OCI-LY1 (cell line): Measurements from ENCODE around the gene SPP1.

Source experiments
- H2AFZ ChIP-seq: fragments of 200-600 bp; sonication (generic), shearing (Covaris generic); 2 replicates; pipeline ENCODE4 v1.6.0; 2014; ENCODE audit warnings: antibody characterized with exemption, mild to moderate bottlenecking, low read length
- H3F3A ChIP-seq: fragments of 200-600 bp; sonication (generic), shearing (Covaris generic); 2 replicates; pipeline ENCODE4 v1.6.0; 2014; ENCODE audit warnings: mild to moderate bottlenecking, antibody characterized with exemption, low read length, moderate library complexity; ENCODE audit not compliant: insufficient read depth
- H3K27ac ChIP-seq: fragments of 200-600 bp; sonication (generic); 2 replicates; pipeline ENCODE4 v1.5.1; 2014; ENCODE audit warnings: low read length, mixed run types, mild to moderate bottlenecking, low read depth; ENCODE audit not compliant: poor library complexity, severe bottlenecking
- H3K27me3 ChIP-seq: fragments of 200-600 bp; sonication (generic); 2 replicates; pipeline ENCODE4 v1.6.0; 2014; ENCODE audit warnings: antibody characterized with exemption, mild to moderate bottlenecking, low read length, moderate library complexity; ENCODE audit not compliant: insufficient read depth
- H3K36me3 ChIP-seq: fragments of 200-600 bp; sonication (generic); 2 replicates; pipeline ENCODE4 v1.6.1; 2014; ENCODE audit warnings: mild to moderate bottlenecking, antibody characterized with exemption, low read length, moderate library complexity, mixed read lengths; ENCODE audit not compliant: insufficient read depth
- H3K4me1 ChIP-seq: fragments of 200-600 bp; sonication (generic); 2 replicates; pipeline ENCODE4 v1.5.1; 2014; ENCODE audit warnings: mild to moderate bottlenecking, low read length, moderate library complexity; ENCODE audit not compliant: insufficient read depth, severe bottlenecking
- H3K4me2 ChIP-seq: fragments of 200-600 bp; sonication (generic), shearing (Covaris generic); 2 replicates; pipeline ENCODE4 v1.6.1; 2014; ENCODE audit warnings: low read length
- H3K4me3 ChIP-seq: fragments of 200-600 bp; sonication (generic); 2 replicates; pipeline ENCODE4 v1.5.1; 2014; ENCODE audit warnings: low read length, low read depth, mild to moderate bottlenecking, mixed read lengths; ENCODE audit not compliant: poor library complexity, severe bottlenecking
- H3K79me2 ChIP-seq: fragments of 200-600 bp; shearing (Covaris generic); 2 replicates; pipeline ENCODE4 v1.6.1; 2016; ENCODE audit warnings: mixed run types, low read length, mixed read lengths; ENCODE audit not compliant: insufficient read depth
- H3K9ac ChIP-seq: fragments of 200-600 bp; sonication (generic), shearing (Covaris generic); 2 replicates; pipeline ENCODE4 v1.6.1; 2014; ENCODE audit warnings: mild to moderate bottlenecking, low read length, mixed read lengths
- H3K9me2 ChIP-seq: fragments of 200-600 bp; sonication (generic), shearing (Covaris generic); 2 replicates; pipeline ENCODE4 v1.6.1; 2014; ENCODE audit warnings: low read depth, mild to moderate bottlenecking, low read length, mixed read lengths
- H3K9me3 ChIP-seq: fragments of 200-600 bp; shearing (Covaris generic); 2 replicates; pipeline ENCODE4 v1.6.1; 2014; ENCODE audit warnings: low read length, mixed read lengths
- H4K20me1 ChIP-seq: fragments of 200-600 bp; sonication (generic), shearing (Covaris generic); 2 replicates; pipeline ENCODE4 v1.6.0; 2016; ENCODE audit warnings: mild to moderate bottlenecking, low read length; ENCODE audit not compliant: insufficient read depth
- EZH2 ChIP-seq: fragments of 200-600 bp; sonication (generic), shearing (Covaris generic); IDR thresholded peaks from 2 replicates; pipeline ENCODE4 v1.8.0; 2017; ENCODE audit warnings: borderline replicate concordance, mixed run types, mild to moderate bottlenecking, antibody characterized with exemption, low read length, moderate library complexity, mixed read lengths
- TF ChIP-seq, protein P1 (sequence below): fragments of 200-600 bp; sonication (generic), shearing (Covaris generic); IDR thresholded peaks from 2 replicates; pipeline ENCODE4 v1.5.1; 2017; ENCODE audit warnings: mild to moderate bottlenecking, antibody characterized with exemption, low read length, moderate library complexity, mixed read lengths

SPP1 gene

DNA sequence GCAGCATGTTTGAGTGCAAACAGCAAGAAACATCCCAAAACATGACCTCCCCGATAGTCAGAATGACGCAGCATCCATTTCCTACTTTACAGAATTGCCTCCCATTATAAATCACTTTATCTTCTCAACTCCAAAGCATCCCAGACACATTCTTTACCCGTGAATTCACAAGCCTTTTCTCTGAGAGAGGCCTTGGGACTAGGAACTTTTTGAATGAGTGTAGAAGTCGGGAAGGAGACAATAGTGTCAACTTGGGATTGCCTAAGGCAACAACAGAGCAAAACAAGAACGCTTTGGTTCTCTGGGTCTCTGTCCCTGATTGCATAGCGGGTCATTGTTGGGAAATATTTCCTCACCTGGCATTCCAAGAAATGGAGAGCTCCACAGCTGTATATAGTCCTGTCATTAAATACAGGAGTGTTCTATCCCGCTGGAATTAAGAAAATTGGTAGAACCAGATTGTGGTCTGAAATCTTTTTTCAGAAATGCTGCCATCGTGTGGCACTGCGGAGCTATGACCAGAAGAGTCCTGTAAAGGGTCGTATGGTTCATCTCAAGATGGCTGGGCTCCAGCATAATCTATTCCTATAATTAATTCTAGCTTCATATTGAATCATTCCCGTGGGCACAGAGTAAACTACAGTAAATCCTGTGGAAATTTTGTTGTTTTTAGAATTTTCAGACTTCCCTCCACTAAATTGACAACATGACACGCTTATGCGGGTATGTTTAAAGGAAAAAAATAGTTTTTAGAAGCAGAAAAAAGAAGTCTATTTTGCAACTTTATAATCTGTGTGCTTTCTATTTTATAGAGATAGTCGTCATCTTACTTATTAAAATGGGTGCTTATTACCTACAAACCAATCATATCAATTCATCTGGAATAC, 2.0 kb upstream of the SPP1 start:
- Histone ChIP-seq H3K36me3 (no peaks in the 10 kb centered on the region), H3K27ac (no peak overlapping the region), H3K4me3 (no peak overlapping the region), H3K79me2 (no peaks in the 10 kb centered on the region), H2AFZ (no peak overlapping the region), H4K20me1 (no peaks in the 10 kb centered on the region), H3K9me3 (no peaks in the 10 kb centered on the region), H3K4me2 (no peak overlapping the region), H3K9ac (no peak overlapping the region), H3K9me2 (no peaks in the 10 kb centered on the region), H3K4me1 (no peaks in the 10 kb centered on the region), H3K27me3 (no peaks in the 10 kb centered on the region), H3F3A (no peaks in the 10 kb centered on the region)
- TF ChIP-seq, protein P1, sequence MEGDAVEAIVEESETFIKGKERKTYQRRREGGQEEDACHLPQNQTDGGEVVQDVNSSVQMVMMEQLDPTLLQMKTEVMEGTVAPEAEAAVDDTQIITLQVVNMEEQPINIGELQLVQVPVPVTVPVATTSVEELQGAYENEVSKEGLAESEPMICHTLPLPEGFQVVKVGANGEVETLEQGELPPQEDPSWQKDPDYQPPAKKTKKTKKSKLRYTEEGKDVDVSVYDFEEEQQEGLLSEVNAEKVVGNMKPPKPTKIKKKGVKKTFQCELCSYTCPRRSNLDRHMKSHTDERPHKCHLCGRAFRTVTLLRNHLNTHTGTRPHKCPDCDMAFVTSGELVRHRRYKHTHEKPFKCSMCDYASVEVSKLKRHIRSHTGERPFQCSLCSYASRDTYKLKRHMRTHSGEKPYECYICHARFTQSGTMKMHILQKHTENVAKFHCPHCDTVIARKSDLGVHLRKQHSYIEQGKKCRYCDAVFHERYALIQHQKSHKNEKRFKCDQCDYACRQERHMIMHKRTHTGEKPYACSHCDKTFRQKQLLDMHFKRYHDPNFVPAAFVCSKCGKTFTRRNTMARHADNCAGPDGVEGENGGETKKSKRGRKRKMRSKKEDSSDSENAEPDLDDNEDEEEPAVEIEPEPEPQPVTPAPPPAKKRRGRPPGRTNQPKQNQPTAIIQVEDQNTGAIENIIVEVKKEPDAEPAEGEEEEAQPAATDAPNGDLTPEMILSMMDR: peak; percentile 78
- no peak for TF ChIP-seq EZH2

DNA sequence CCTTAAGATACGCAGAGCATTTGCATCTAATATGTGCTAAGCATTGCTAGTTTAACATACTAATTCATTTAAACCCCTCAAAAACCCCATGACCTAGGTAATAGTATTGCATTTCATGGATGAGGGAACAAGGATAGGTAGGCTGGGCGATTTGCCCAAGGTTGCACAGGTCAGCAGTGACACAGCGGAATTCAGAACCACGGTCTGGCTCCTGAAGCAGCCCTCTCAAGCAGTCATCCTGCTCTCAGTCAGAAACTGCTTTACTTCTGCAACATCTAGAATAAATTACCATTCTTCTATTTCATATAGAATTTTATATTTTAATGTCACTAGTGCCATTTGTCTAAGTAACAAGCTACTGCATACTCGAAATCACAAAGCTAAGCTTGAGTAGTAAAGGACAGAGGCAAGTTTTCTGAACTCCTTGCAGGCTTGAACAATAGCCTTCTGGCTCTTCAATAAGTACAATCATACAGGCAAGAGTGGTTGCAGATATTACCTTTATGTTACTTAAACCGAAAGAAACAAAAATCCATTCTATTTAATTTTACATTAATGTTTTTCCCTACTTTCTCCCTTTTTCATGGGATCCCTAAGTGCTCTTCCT, 555 bp upstream of the SPP1 start:
- no peak overlapping the region for H3K4me3 ChIP-seq
- H3F3A ChIP-seq: no peaks in the 10 kb centered on the region
- H3K9me2 ChIP-seq: no peaks in the 10 kb centered on the region
- no peaks in the 10 kb centered on the region for H3K36me3 ChIP-seq
- no peak overlapping the region for H3K4me2 ChIP-seq
- TF ChIP-seq, protein P1: no peak
- no peak for TF ChIP-seq EZH2
- H3K27ac ChIP-seq: no peak overlapping the region
- no peak overlapping the region for H2AFZ ChIP-seq
- no peaks in the 10 kb centered on the region for H3K79me2 ChIP-seq
- H4K20me1 ChIP-seq: no peaks in the 10 kb centered on the region
- H3K4me1 ChIP-seq: no peaks in the 10 kb centered on the region
- no peaks in the 10 kb centered on the region for H3K9me3 ChIP-seq
- no peak overlapping the region for H3K9ac ChIP-seq
- no peaks in the 10 kb centered on the region for H3K27me3 ChIP-seq

DNA sequence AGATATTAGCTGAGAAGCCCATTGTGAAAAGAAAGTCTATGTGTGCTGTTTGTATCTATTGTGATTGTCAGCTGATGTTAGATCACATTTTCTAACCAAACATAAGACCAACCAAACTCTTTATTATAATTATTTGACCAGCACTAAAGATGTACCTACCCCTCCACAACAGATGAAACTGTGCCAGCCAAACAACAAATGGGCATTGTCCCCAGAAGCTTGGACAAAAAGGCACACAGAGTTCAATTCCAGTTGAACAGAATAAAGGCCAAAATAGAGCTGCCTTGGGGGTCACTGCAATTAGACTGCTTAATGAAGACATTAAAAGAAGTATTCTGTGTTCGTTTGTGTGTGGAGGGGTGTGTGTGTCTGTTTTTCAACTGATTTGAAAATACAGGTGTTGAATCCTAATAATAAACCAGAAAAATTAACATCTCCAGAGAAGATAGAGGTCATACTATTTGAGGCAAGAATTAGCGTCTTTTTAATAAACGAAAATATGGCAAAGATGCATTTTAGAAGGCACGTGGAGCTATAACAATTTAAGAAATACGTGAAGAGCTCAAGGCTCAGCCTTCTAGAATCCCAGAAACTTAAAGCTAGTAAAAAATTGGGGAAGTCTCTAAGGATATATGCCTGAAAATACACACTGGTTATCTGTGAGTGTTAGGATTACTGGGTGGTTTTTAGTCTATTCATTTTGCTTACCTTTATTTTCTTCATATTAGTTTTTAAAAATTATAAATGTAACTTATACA, 2.2 kb downstream of the SPP1 start:
- H3K4me2 ChIP-seq: no peak overlapping the region
- no peaks in the 10 kb centered on the region for H3K4me1 ChIP-seq
- no peaks in the 10 kb centered on the region for H3K79me2 ChIP-seq
- no peaks in the 10 kb centered on the region for H3K9me3 ChIP-seq
- no peaks in the 10 kb centered on the region for H3K9me2 ChIP-seq
- H3K27ac ChIP-seq: no peak overlapping the region
- no peaks in the 10 kb centered on the region for H3K36me3 ChIP-seq
- TF ChIP-seq, protein P1: no peak
- TF ChIP-seq EZH2: no peak
- no peaks in the 10 kb centered on the region for H3K27me3 ChIP-seq
- no peak overlapping the region for H3K9ac ChIP-seq
- no peaks in the 10 kb centered on the region for H4K20me1 ChIP-seq
- H2AFZ ChIP-seq: no peak overlapping the region
- no peak overlapping the region for H3K4me3 ChIP-seq
- no peaks in the 10 kb centered on the region for H3F3A ChIP-seq
